IMR-90 (cell line): ENCODE measurements around the gene FRMD3. TPM values are rescaled to one million over a fixed set of nuclear protein-coding genes. Genes with fewer than 3 reads are reported as not detected.

Experiments used
- ATAC-seq: fragments of 200-7000 bp; cut with Tn5 transposase; 2 replicates; pipeline ENCODE4 v1.9.1; 2020; ENCODE audit warnings: low read depth, mild to moderate bottlenecking, moderate library complexity
- BruUV-seq: library from RNA; stranded (reverse); fragments of 400-500 nt; replicated peaks from 2 replicates; lab custom pipeline; 2021; lab: Mats Ljungman, UMichigan
- CTCF ChIA-PET: fragments of 300-600 bp; formaldehyde crosslinking; extraction: SDS; loops from one replicate; lab custom pipeline; 2021; ENCODE audit warnings: antibody characterized with exemption; lab: Yijun Ruan, JAX
- POLR2A ChIA-PET: fragments of 300-600 bp; sonication (Branson Sonifier 250); formaldehyde crosslinking; loops from one replicate; lab custom pipeline; 2022; ENCODE audit warnings: antibody characterized with exemption; ENCODE audit not compliant: unreplicated experiment; lab: Charles Lee
- DNase-seq: peaks from one replicate; pipeline ENCODE4 v3.0.0; 2013
- H2AFZ ChIP-seq: replicated peaks from 2 replicates; pipeline ENCODE3; 2013; ENCODE audit warnings: low read length, mild to moderate bottlenecking; ENCODE audit not compliant: poor library complexity
- H2AK5ac ChIP-seq: 2 replicates; pipeline ENCODE4 v1.6.1; 2013; ENCODE audit warnings: low read depth, low read length, inconsistent platforms
- H2AK9ac ChIP-seq: replicated peaks from 2 replicates; pipeline ENCODE3; 2013; ENCODE audit warnings: mild to moderate bottlenecking, low read depth, low read length, moderate library complexity; ENCODE audit not compliant: poor library complexity
- H2BK120ac ChIP-seq: 2 replicates; pipeline ENCODE4 v1.6.1; 2013; ENCODE audit warnings: low read depth, low read length, inconsistent platforms
- H2BK15ac ChIP-seq: 3 replicates; pipeline ENCODE4 v1.6.1; 2013; ENCODE audit warnings: low read depth, low read length, inconsistent platforms
- H2BK20ac ChIP-seq: 2 replicates; pipeline ENCODE4 v1.6.1; 2013; ENCODE audit warnings: low read depth, mild to moderate bottlenecking, inconsistent platforms, low read length, moderate library complexity
- H2BK5ac ChIP-seq: 2 replicates; pipeline ENCODE4 v1.6.1; 2013; ENCODE audit warnings: mild to moderate bottlenecking, low read depth, low read length, inconsistent platforms; ENCODE audit not compliant: poor library complexity, severe bottlenecking
- H3K14ac ChIP-seq: replicated peaks from 2 replicates; pipeline ENCODE4 v1.6.1; 2013; ENCODE audit warnings: low read depth, low read length, inconsistent platforms
- H3K18ac ChIP-seq: 2 replicates; pipeline ENCODE4 v1.6.1; 2013; ENCODE audit warnings: low read depth, low read length, control low read depth
- H3K23ac ChIP-seq: 2 replicates; pipeline ENCODE4 v1.6.1; 2013; ENCODE audit warnings: low read depth, low read length, inconsistent platforms
- H3K27ac ChIP-seq: 2 replicates; pipeline ENCODE4 v1.5.1; 2013; ENCODE audit warnings: mild to moderate bottlenecking, control low read depth, low read length; ENCODE audit not compliant: insufficient read depth
- H3K27me3 ChIP-seq: 2 replicates; pipeline ENCODE4 v1.6.1; 2013; ENCODE audit warnings: low read length; ENCODE audit not compliant: control insufficient read depth, insufficient read depth
- H3K36me3 ChIP-seq: 2 replicates; pipeline ENCODE4 v1.6.1; 2013; ENCODE audit warnings: low read length, mixed read lengths; ENCODE audit not compliant: control insufficient read depth, insufficient read depth
- H3K4ac ChIP-seq: 2 replicates; pipeline ENCODE4 v1.6.1; 2013; ENCODE audit warnings: low read depth, low read length, inconsistent platforms
- H3K4me1 ChIP-seq: 2 replicates; pipeline ENCODE4 v1.6.1; 2013; ENCODE audit warnings: low read length, mixed read lengths; ENCODE audit not compliant: control insufficient read depth, insufficient read depth
- H3K4me2 ChIP-seq: 2 replicates; pipeline ENCODE4 v1.6.1; 2013; ENCODE audit warnings: low read depth, mild to moderate bottlenecking, control low read depth, low read length, moderate library complexity
- H3K4me3 ChIP-seq: 2 replicates; pipeline ENCODE4 v1.5.1; 2013; ENCODE audit warnings: low read depth, mild to moderate bottlenecking, control low read depth, low read length, moderate library complexity; ENCODE audit not compliant: insufficient read depth
- H3K56ac ChIP-seq: 2 replicates; pipeline ENCODE4 v1.6.1; 2013; ENCODE audit warnings: low read length, inconsistent platforms; ENCODE audit not compliant: insufficient read depth; ENCODE audit errors: extremely low read depth
- H3K79me1 ChIP-seq, 2 experiments: 2 replicates each; pipeline ENCODE4 v1.6.1; 2013; ENCODE audit warnings: low read length in 2 of 2, inconsistent platforms in 1 of 2, low read depth in 1 of 2
- H3K9ac ChIP-seq: 2 replicates; pipeline ENCODE4 v1.6.1; 2013; ENCODE audit warnings: low read depth, low read length, control low read depth
- H3K9me1 ChIP-seq: 2 replicates; pipeline ENCODE4 v1.6.1; 2013; ENCODE audit warnings: low read length, inconsistent platforms; ENCODE audit not compliant: insufficient read depth
- H3K9me3 ChIP-seq: 2 replicates; pipeline ENCODE4 v1.6.1; 2013; ENCODE audit warnings: low read length; ENCODE audit not compliant: control insufficient read depth, insufficient read depth
- H4K20me1 ChIP-seq: 2 replicates; pipeline ENCODE4 v1.6.1; 2013; ENCODE audit warnings: low read length, inconsistent platforms; ENCODE audit not compliant: insufficient read depth
- H4K5ac ChIP-seq: 2 replicates; pipeline ENCODE4 v1.6.1; 2013; ENCODE audit warnings: mild to moderate bottlenecking, low read depth, low read length, control low read depth
- H4K8ac ChIP-seq, 2 experiments: 2 replicates each; pipeline ENCODE4 v1.6.1; 2013; ENCODE audit warnings: low read depth in 2 of 2, low read length in 2 of 2, control low read depth in 1 of 2, inconsistent platforms in 1 of 2
- H4K91ac ChIP-seq: 2 replicates; pipeline ENCODE4 v1.6.1; 2013; ENCODE audit warnings: low read depth, low read length, inconsistent platforms; ENCODE audit not compliant: insufficient read depth
- BHLHE40 ChIP-seq: fragments of 150-350 bp; IDR thresholded peaks from 2 replicates; pipeline ENCODE4 v1.6.1; 2016; ENCODE audit warnings: mild to moderate bottlenecking, low read depth, low read length
- CEBPB ChIP-seq: IDR thresholded peaks from 2 replicates; pipeline ENCODE4 v1.6.1; 2012; ENCODE audit warnings: low read depth, low read length, improper control_type of control experiment
- CHD1 ChIP-seq: IDR thresholded peaks from 2 replicates; pipeline ENCODE4 v1.6.1; 2012; ENCODE audit warnings: low read depth, low read length, improper control_type of control experiment
- MAFK ChIP-seq: IDR thresholded peaks from 2 replicates; pipeline ENCODE4 v1.6.1; 2012; ENCODE audit warnings: low read depth, low read length, improper control_type of control experiment
- MAZ ChIP-seq: IDR thresholded peaks from 2 replicates; pipeline ENCODE4 v1.6.1; 2012; ENCODE audit warnings: low read depth, mild to moderate bottlenecking, low read length, improper control_type of control experiment, moderate library complexity, borderline replicate concordance
- MXI1 ChIP-seq: IDR thresholded peaks from 2 replicates; pipeline ENCODE4 v1.6.1; 2012; ENCODE audit warnings: low read depth, mild to moderate bottlenecking, low read length, moderate library complexity, borderline replicate concordance
- NFE2L2 ChIP-seq: fragments of 150-350 bp; IDR thresholded peaks from 2 replicates; pipeline ENCODE4 v1.6.1; 2016; ENCODE audit warnings: low read depth, mild to moderate bottlenecking, low read length
- POLR2A ChIP-seq: IDR thresholded peaks from 2 replicates; pipeline ENCODE4 v1.6.1; 2012; ENCODE audit warnings: mild to moderate bottlenecking, low read depth, low read length
- RAD21 ChIP-seq: IDR thresholded peaks from 2 replicates; pipeline ENCODE4 v1.6.1; 2012; ENCODE audit warnings: low read length, improper control_type of control experiment
- RCOR1 ChIP-seq: IDR thresholded peaks from 2 replicates; pipeline ENCODE4 v1.6.1; 2012; ENCODE audit warnings: mild to moderate bottlenecking, low read length, improper control_type of control experiment; ENCODE audit not compliant: insufficient replicate concordance
- SMC3 ChIP-seq: fragments of 150-350 bp; IDR thresholded peaks from 2 replicates; pipeline ENCODE4 v1.6.1; 2016; ENCODE audit warnings: low read depth, mild to moderate bottlenecking, antibody characterized with exemption, low read length, moderate library complexity
- WGBS, 2 experiments: methylation state at CpG; one replicate each; pipeline versions ENCODE4 v1.1.5 to v1.1.7; 2013; ENCODE audit warnings: missing lambda C conversion rate in 2 of 2; ENCODE audit not compliant: insufficient read length in 1 of 2; ENCODE audit errors: extremely low coverage in 2 of 2; 5-methylcytosine and 5-hydroxymethylcytosine counted together
- dilution Hi-C: fragments of 300-500 bp; cut with HindIII; formaldehyde crosslinking; loops from one replicate; pipeline ENCODE4 v1.14.3; 2018; ENCODE audit warnings: low sequenced_read_pairs; ENCODE audit not compliant: unreplicated experiment
- in situ Hi-C: fragments of 300-500 bp; cut with MboI; formaldehyde crosslinking; loops from 3 replicates; pipeline ENCODE4 v1.14.3; 2019; ENCODE audit warnings: low sequenced_read_pairs, inconsistent platforms, mixed read lengths
- intact Hi-C: fragments of 100-400 bp; cut with micrococcal nuclease; formaldehyde crosslinking; loops from 2 replicates; pipeline ENCODE4 v1.10.0; 2022
- polyA plus RNA-seq, 3 experiments: library from polyadenylated mRNA; depleted of rRNA; stranded (reverse); fragments of >200 nt; gene quantifications; 2 replicates each; pipeline ENCODE4 v1.2.3, GENCODE V29; 2012; ENCODE audit warnings: low replicate concordance in 1 of 3
- total RNA-seq: library from RNA; depleted of rRNA; stranded (reverse); fragments of >200 nt; gene quantifications from 2 replicates; pipeline ENCODE4 v1.2.3, GENCODE V29; 2012
- TF ChIP-seq, protein P1 (sequence below): fragments of 150-350 bp; IDR thresholded peaks from 2 replicates; pipeline ENCODE4 v1.6.1; 2016; ENCODE audit warnings: low read depth, mild to moderate bottlenecking, low read length, moderate library complexity, borderline replicate concordance
- TF ChIP-seq, protein P2 (sequence below): conservative IDR thresholded peaks from 2 replicates; pipeline ENCODE4 v1.5.1; 2012; ENCODE audit warnings: mild to moderate bottlenecking, low read depth, low read length, improper control_type of control experiment

Gene FRMD3
- total and polyA plus RNA-seq, 2 of the 4 experiments (the other 2 are of a cell fraction): 0.02 to 0.18 TPM

DNA sequence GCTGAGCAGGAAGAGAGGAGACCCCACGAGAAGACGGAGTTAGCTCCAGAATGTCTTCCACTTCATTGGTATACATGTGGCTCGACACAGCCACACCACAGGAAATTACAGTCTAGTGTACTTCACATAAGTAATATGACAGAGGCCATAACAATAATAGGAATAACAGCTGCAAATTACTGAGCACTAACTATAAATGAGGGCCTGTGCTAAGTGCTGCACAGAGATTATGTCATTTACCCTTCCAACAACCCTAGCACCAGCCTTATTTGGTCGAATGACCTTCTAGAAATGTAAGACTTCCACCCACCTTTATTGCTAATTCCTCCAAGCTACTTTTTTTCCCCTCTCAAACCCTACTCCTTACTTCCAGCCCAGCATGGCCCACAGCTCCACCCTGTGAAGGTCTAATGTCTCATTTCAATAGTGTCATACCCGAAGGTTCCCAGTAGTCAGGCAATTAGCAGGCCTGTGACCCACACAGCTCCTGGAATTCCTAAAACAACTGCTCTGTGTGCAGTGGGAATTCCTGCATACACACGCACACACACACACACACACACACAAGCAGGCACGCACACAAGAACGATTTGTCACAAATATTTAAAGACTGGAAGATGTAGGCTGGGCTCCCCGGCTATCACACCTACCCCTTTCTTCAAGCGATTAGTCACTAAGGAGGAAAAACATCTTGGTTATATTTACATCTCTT lies 134.5 kb downstream of the FRMD3 start:
- no peak overlapping the region for H4K91ac ChIP-seq
- H3K36me3 ChIP-seq: no peaks in the 10 kb centered on the region
- H4K5ac ChIP-seq: no peak overlapping the region
- no peaks in the 10 kb centered on the region for H4K20me1 ChIP-seq
- no peak overlapping the region for H3K27ac ChIP-seq
- no peak overlapping the region for H3K23ac ChIP-seq
- H3K56ac ChIP-seq: no peak overlapping the region
- no peak; the same call in 1 of the 2 replicates for ATAC-seq
- H3K4ac ChIP-seq: no peak overlapping the region
- no CpG with 5 or more reads among the region's 10 CpGs for WGBS, 2 experiments
- ChIA-PET CTCF (no interaction called here), POLR2A (no interaction called here)
- no peak overlapping the region for H2BK5ac ChIP-seq
- H3K18ac ChIP-seq: no peak overlapping the region
- H3K79me1 ChIP-seq: no peaks in the 10 kb centered on the region
- no peak overlapping the region for H3K4me2 ChIP-seq
- dilution Hi-C loops (no loop called here), intact Hi-C loops (no loop called here), in situ Hi-C loops (no loop called here)
- no peak overlapping the region for H3K14ac ChIP-seq
- H3K9me1 ChIP-seq: no peaks in the 10 kb centered on the region
- H2BK20ac ChIP-seq: no peak overlapping the region
- H2BK15ac ChIP-seq: no peak overlapping the region
- no peak overlapping the region for H2AK9ac ChIP-seq
- H2BK120ac ChIP-seq: no peak overlapping the region
- H2AFZ ChIP-seq: no peak overlapping the region
- H3K27me3 ChIP-seq: no peaks in the 10 kb centered on the region
- no TSS peak for BruUV-seq
- H3K9ac ChIP-seq: no peak overlapping the region
- no peak for TF ChIP-seq SMC3
- TF ChIP-seq POLR2A: no peak
- TF ChIP-seq, protein P1, sequence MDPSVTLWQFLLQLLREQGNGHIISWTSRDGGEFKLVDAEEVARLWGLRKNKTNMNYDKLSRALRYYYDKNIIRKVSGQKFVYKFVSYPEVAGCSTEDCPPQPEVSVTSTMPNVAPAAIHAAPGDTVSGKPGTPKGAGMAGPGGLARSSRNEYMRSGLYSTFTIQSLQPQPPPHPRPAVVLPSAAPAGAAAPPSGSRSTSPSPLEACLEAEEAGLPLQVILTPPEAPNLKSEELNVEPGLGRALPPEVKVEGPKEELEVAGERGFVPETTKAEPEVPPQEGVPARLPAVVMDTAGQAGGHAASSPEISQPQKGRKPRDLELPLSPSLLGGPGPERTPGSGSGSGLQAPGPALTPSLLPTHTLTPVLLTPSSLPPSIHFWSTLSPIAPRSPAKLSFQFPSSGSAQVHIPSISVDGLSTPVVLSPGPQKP: no peak
- no peak for TF ChIP-seq MAZ
- TF ChIP-seq NFE2L2: no peak
- TF ChIP-seq MAFK: no peak
- no peak for TF ChIP-seq CHD1
- TF ChIP-seq CEBPB: no peak
- TF ChIP-seq, protein P2, sequence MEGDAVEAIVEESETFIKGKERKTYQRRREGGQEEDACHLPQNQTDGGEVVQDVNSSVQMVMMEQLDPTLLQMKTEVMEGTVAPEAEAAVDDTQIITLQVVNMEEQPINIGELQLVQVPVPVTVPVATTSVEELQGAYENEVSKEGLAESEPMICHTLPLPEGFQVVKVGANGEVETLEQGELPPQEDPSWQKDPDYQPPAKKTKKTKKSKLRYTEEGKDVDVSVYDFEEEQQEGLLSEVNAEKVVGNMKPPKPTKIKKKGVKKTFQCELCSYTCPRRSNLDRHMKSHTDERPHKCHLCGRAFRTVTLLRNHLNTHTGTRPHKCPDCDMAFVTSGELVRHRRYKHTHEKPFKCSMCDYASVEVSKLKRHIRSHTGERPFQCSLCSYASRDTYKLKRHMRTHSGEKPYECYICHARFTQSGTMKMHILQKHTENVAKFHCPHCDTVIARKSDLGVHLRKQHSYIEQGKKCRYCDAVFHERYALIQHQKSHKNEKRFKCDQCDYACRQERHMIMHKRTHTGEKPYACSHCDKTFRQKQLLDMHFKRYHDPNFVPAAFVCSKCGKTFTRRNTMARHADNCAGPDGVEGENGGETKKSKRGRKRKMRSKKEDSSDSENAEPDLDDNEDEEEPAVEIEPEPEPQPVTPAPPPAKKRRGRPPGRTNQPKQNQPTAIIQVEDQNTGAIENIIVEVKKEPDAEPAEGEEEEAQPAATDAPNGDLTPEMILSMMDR: no peak
- no peak for TF ChIP-seq RCOR1
- TF ChIP-seq MXI1: no peak
- TF ChIP-seq RAD21: no peak
- TF ChIP-seq BHLHE40: no peak
- DNase-seq: no peak
- H3K9me3 ChIP-seq: no peaks in the 10 kb centered on the region
- no peak overlapping the region for H3K4me3 ChIP-seq
- H3K4me1 ChIP-seq: no peaks in the 10 kb centered on the region
- no peak overlapping the region for H4K8ac ChIP-seq
- H2AK5ac ChIP-seq: no peak overlapping the region
